ENCODE measurements around the gene SLC1A7.
A peak's percentile ranks its signal among the peaks of the same experiment; 100 is the strongest.

The SLC1A7 gene

DNA sequence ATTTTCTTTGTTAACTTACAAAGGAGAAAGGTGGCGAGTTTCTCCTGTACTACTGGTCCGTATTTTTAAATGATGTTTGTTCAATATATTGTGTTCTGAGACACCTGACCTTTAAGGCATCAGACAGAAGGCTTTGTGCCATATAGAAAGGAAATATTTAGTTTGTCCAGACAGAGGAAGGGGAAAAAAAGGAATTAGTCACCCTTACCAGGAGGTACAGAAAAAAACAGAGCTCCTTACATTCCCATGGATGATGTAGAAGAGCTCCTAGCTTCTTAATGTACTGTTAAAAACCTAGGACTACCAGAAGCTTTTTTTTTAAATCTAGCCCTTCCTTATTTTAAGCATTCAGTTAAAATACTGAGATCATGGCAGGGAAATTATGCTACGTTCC lies 92.9 kb downstream of the SLC1A7 start:
- no peak for DNase-seq

- no peak for DNase-seq
Observed at GRCh38 chr1:53048960-53049573, 93.4 kb downstream of the SLC1A7 start.

DNA sequence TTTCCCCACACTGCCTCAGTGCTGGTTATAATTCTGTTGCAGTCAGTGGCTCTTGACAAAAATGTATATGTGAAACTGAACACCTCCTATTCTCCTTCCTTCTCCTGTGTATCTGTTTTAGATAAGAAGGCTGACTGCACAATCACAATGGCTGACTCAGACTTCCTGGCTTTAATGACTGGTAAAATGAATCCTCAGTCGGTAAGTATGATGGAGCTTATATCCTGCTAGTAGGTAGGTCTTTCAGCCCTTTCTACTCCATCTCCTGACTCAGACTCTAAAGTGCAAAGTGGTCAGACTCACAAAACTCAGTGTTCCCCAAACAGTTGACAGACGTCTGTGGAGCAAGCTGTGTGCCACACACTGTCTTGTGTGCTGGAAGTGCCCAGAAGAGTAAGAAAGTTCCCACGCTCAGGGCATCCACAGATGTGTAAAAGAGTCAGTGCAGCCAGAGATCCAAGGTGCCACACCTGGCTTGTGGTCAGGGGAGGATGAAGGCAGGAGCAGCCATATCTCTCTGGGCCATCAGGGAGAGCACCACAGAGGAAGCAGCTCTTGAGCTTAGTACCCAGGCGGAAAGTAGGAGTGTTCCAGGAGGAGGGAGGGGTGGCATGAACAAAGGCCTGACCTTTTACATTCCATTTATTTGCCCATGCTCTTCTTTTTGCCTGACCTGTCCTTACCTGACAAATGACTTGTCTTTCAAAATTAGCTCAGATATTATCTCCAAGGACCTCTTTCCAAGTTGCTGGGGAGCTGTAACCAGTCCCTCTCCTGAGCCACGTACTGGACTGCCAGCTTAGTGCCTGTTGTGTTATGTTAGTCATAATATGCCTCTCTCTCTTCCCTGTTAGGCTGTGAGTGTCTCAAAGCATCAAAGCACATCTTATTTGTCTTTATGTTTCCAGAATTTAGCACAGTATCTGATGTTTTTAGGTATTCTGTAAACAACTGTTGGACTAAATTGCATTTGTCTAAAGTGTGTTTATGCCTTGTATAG lies 94.4 kb downstream of the SLC1A7 start:
- DNase-seq, result peak; percentile 57

DNA sequence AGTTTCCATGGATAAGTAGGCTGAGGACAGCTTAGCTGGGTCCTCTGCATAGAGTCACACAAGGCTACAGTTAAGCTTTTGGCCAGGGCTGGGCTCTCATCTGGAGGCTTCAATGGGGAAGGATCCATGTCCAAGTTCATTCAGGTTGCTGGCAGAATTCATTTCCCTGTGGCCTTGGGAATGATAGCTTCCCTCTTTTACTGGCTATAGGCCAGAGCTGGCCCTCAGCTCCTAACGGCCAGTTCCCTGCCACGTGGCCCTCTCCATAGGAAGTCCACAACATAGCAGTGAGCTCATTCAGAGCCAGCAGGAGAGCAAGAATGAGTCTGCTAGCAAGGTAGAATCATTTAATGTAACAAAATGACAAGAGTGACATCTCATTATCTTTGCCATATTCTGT lies 95.5 kb downstream of the SLC1A7 start:
- no peak for DNase-seq

DNA sequence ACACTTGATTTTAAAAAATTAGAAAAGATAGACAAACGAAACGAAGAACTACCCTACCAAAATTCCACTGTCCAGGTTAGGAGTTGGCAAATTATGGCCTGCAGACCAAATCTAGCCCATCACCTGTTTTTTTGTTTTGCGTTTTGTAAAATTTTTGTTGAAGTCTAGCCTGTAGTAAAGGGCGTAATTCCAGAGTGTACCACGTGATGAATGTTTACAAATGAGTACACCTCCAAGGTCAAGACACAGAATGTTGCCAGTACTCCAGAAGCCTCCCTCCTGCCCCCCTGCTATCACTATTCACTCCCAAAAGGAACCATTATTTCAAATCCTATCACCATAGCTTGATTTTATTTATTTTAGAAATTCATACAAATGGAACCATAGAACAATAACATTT lies 97.5 kb downstream of the SLC1A7 start:
- DNase-seq, result no peak

GRCh38 chr1:53043271-53043670 lies 99.2 kb downstream of the SLC1A7 start:
- no peak for DNase-seq

DNA sequence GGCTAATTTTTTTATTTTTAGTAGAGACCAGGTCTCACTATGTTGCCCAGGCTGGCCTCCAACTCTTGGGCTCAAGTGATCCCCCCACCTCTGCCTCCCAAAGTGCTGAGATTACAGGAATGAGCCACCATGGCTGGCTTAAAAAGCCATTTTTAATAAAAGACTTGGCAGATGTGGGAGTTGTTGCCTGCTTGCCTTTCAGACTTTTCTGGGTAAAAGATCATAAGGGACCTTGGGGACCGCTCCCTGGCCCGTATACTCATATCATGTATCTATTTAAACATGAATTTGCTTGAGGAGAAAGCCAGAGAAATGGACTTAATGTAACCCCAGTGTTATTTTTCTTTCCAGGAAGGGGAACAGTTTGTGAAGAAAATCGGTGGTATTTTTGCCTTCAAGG lies 103.9 kb downstream of the SLC1A7 start:
- no peak for DNase-seq

Data from NCI-H1436 treated with DMSO at 0.1 percent for 48 hours (cell line).